Vagina (tissue), 2 donors: ENCODE results near the gene KCTD16.

Experiments
- POLR2A ChIP-seq, 2 donors: fragments of 450-650 bp; IDR thresholded peaks; one replicate each; pipeline ENCODE4 v1.6.1; 2017; ENCODE audit warnings: antibody characterized with exemption in 2 of 2, mild to moderate bottlenecking in 2 of 2, moderate library complexity in 2 of 2
- POLR2AphosphoS5 ChIP-seq, 2 donors: sonication (generic); formaldehyde crosslinking; IDR thresholded peaks; one replicate each; pipeline ENCODE4 v1.9.0; 2017; ENCODE audit warnings: antibody characterized with exemption in 2 of 2, mild to moderate bottlenecking in 2 of 2, low read depth in 1 of 2; ENCODE audit not compliant: insufficient read depth in 1 of 2
- TF ChIP-seq, protein P1 (sequence below), 3 experiments: fragments of 450-650 bp in 2 of 3; fragments of 200-600 bp in 1 of 3; sonication (generic) in 1 of 3; IDR thresholded peaks; one replicate each; pipeline ENCODE4 v1.5.1; 2017 to 2019; ENCODE audit warnings: antibody characterized with exemption in 3 of 3, mild to moderate bottlenecking in 2 of 3, moderate library complexity in 2 of 3

DNA sequence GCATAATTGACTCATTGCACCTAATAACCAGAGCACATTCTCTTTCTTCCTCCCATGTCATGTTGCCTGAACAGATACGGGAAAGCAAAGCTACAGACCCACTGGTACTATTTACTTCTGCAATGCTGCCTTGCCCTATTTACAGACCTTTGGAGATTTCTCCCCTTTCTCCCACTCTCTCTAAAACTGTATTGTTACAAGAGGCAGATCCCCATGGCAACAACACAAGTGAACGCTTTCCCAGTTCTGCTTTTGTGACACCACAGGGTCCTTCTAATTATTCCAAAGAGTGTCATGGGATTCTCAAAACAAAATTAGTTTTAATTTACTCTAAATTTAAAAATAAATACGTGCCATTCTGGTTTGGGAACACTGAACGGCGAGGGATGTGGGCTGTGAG, 104.7 kb downstream of the KCTD16 start:
- TF ChIP-seq POLR2A (IDR thresholded peaks at IDR 0.05) (no peak), POLR2AphosphoS5 (IDR thresholded peaks at IDR 0.05; ENCODE audit: insufficient read depth in 1 of 2, low read depth in 1 of 2) (no peak)
- TF ChIP-seq, protein P1, sequence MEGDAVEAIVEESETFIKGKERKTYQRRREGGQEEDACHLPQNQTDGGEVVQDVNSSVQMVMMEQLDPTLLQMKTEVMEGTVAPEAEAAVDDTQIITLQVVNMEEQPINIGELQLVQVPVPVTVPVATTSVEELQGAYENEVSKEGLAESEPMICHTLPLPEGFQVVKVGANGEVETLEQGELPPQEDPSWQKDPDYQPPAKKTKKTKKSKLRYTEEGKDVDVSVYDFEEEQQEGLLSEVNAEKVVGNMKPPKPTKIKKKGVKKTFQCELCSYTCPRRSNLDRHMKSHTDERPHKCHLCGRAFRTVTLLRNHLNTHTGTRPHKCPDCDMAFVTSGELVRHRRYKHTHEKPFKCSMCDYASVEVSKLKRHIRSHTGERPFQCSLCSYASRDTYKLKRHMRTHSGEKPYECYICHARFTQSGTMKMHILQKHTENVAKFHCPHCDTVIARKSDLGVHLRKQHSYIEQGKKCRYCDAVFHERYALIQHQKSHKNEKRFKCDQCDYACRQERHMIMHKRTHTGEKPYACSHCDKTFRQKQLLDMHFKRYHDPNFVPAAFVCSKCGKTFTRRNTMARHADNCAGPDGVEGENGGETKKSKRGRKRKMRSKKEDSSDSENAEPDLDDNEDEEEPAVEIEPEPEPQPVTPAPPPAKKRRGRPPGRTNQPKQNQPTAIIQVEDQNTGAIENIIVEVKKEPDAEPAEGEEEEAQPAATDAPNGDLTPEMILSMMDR (IDR thresholded peaks at IDR 0.05) = no peak
